OCI-LY1 (cell line): ENCODE results near the gene HJURP.

ENCODE experiments used
- H2AFZ ChIP-seq: fragments of 200-600 bp; sonication (generic), shearing (Covaris generic); 2 replicates; pipeline ENCODE4 v1.6.0; 2014; ENCODE audit warnings: antibody characterized with exemption, mild to moderate bottlenecking, low read length
- H3F3A ChIP-seq: fragments of 200-600 bp; sonication (generic), shearing (Covaris generic); 2 replicates; pipeline ENCODE4 v1.6.0; 2014; ENCODE audit warnings: mild to moderate bottlenecking, antibody characterized with exemption, low read length, moderate library complexity; ENCODE audit not compliant: insufficient read depth
- H3K27ac ChIP-seq: fragments of 200-600 bp; sonication (generic); 2 replicates; pipeline ENCODE4 v1.5.1; 2014; ENCODE audit warnings: low read length, mixed run types, mild to moderate bottlenecking, low read depth; ENCODE audit not compliant: poor library complexity, severe bottlenecking
- H3K27me3 ChIP-seq: fragments of 200-600 bp; sonication (generic); 2 replicates; pipeline ENCODE4 v1.6.0; 2014; ENCODE audit warnings: antibody characterized with exemption, mild to moderate bottlenecking, low read length, moderate library complexity; ENCODE audit not compliant: insufficient read depth
- H3K36me3 ChIP-seq: fragments of 200-600 bp; sonication (generic); 2 replicates; pipeline ENCODE4 v1.6.1; 2014; ENCODE audit warnings: mild to moderate bottlenecking, antibody characterized with exemption, low read length, moderate library complexity, mixed read lengths; ENCODE audit not compliant: insufficient read depth
- H3K4me1 ChIP-seq: fragments of 200-600 bp; sonication (generic); 2 replicates; pipeline ENCODE4 v1.5.1; 2014; ENCODE audit warnings: mild to moderate bottlenecking, low read length, moderate library complexity; ENCODE audit not compliant: insufficient read depth, severe bottlenecking
- H3K4me2 ChIP-seq: fragments of 200-600 bp; sonication (generic), shearing (Covaris generic); 2 replicates; pipeline ENCODE4 v1.6.1; 2014; ENCODE audit warnings: low read length
- H3K4me3 ChIP-seq: fragments of 200-600 bp; sonication (generic); 2 replicates; pipeline ENCODE4 v1.5.1; 2014; ENCODE audit warnings: low read length, low read depth, mild to moderate bottlenecking, mixed read lengths; ENCODE audit not compliant: poor library complexity, severe bottlenecking
- H3K79me2 ChIP-seq: fragments of 200-600 bp; shearing (Covaris generic); 2 replicates; pipeline ENCODE4 v1.6.1; 2016; ENCODE audit warnings: mixed run types, low read length, mixed read lengths; ENCODE audit not compliant: insufficient read depth
- H3K9ac ChIP-seq: fragments of 200-600 bp; sonication (generic), shearing (Covaris generic); 2 replicates; pipeline ENCODE4 v1.6.1; 2014; ENCODE audit warnings: mild to moderate bottlenecking, low read length, mixed read lengths
- H3K9me2 ChIP-seq: fragments of 200-600 bp; sonication (generic), shearing (Covaris generic); 2 replicates; pipeline ENCODE4 v1.6.1; 2014; ENCODE audit warnings: low read depth, mild to moderate bottlenecking, low read length, mixed read lengths
- H3K9me3 ChIP-seq: fragments of 200-600 bp; shearing (Covaris generic); 2 replicates; pipeline ENCODE4 v1.6.1; 2014; ENCODE audit warnings: low read length, mixed read lengths
- H4K20me1 ChIP-seq: fragments of 200-600 bp; sonication (generic), shearing (Covaris generic); 2 replicates; pipeline ENCODE4 v1.6.0; 2016; ENCODE audit warnings: mild to moderate bottlenecking, low read length; ENCODE audit not compliant: insufficient read depth
- CTCF ChIP-seq: fragments of 200-600 bp; sonication (generic), shearing (Covaris generic); IDR thresholded peaks from 2 replicates; pipeline ENCODE4 v1.5.1; 2017; ENCODE audit warnings: mild to moderate bottlenecking, antibody characterized with exemption, low read length, moderate library complexity, mixed read lengths
- EZH2 ChIP-seq: fragments of 200-600 bp; sonication (generic), shearing (Covaris generic); IDR thresholded peaks from 2 replicates; pipeline ENCODE4 v1.8.0; 2017; ENCODE audit warnings: borderline replicate concordance, mixed run types, mild to moderate bottlenecking, antibody characterized with exemption, low read length, moderate library complexity, mixed read lengths

HJURP gene

GRCh38 chr2:233835230-233836186, 18.8 kb downstream of the HJURP start:
- H3F3A ChIP-seq: no peaks in the 10 kb centered on the region
- no peak overlapping the region for H3K4me2 ChIP-seq
- H3K4me1 ChIP-seq: peaks cover 27% of the 10 kb centered on the region
- no peak overlapping the region for H2AFZ ChIP-seq
- no peaks in the 10 kb centered on the region for H4K20me1 ChIP-seq
- H3K9me2 ChIP-seq: no peaks in the 10 kb centered on the region
- H3K9ac ChIP-seq: no peak overlapping the region
- H3K4me3 ChIP-seq: no peak overlapping the region
- no peak overlapping the region for H3K27ac ChIP-seq
- TF ChIP-seq CTCF (no peak), EZH2 (no peak)
- H3K79me2 ChIP-seq: peaks cover 30% of the 10 kb centered on the region
- peaks cover 67% of the 10 kb centered on the region for H3K36me3 ChIP-seq
- no peaks in the 10 kb centered on the region for H3K9me3 ChIP-seq
- H3K27me3 ChIP-seq: no peaks in the 10 kb centered on the region

- Histone ChIP-seq H3K27me3 (no peaks in the 10 kb centered on the region), H2AFZ (no peak overlapping the region), H3K36me3 (peaks cover 45% of the 10 kb centered on the region), H4K20me1 (no peaks in the 10 kb centered on the region), H3K9me3 (no peaks in the 10 kb centered on the region), H3K4me1 (peaks cover 23% of the 10 kb centered on the region), H3F3A (no peaks in the 10 kb centered on the region), H3K9ac (no peak overlapping the region), H3K4me3 (no peak overlapping the region), H3K79me2 (peaks cover 9% of the 10 kb centered on the region), H3K27ac (peak overlapping the region; percentile 3), H3K9me2 (no peaks in the 10 kb centered on the region), H3K4me2 (no peak overlapping the region)
- TF ChIP-seq EZH2 (no peak), CTCF (no peak)
Measured at GRCh38 chr2:233833345-233833744, 21.0 kb downstream of the HJURP start.

- Histone ChIP-seq H3K27ac (peak overlapping the region; percentile 3), H3K4me3 (no peak overlapping the region), H3K79me2 (peaks cover 7% of the 10 kb centered on the region), H3K9me2 (no peaks in the 10 kb centered on the region), H3F3A (no peaks in the 10 kb centered on the region), H3K4me1 (peaks cover 23% of the 10 kb centered on the region), H3K9ac (no peak overlapping the region), H3K27me3 (no peaks in the 10 kb centered on the region), H3K9me3 (no peaks in the 10 kb centered on the region), H2AFZ (no peak overlapping the region), H3K4me2 (no peak overlapping the region), H3K36me3 (peaks cover 40% of the 10 kb centered on the region), H4K20me1 (no peaks in the 10 kb centered on the region)
- peak; percentile 46 for TF ChIP-seq CTCF
- TF ChIP-seq EZH2: no peak
Measured at GRCh38 chr2:233832869-233833311, 21.4 kb downstream of the HJURP start.
